ENCODE results near the gene ZSCAN5C.
"Not testable (repeated sequence)": the region's sequence is repeated elsewhere in the genome, so short reads cannot be mapped to it uniquely, and the experiment has no call there.

Gene ZSCAN5C

DNA sequence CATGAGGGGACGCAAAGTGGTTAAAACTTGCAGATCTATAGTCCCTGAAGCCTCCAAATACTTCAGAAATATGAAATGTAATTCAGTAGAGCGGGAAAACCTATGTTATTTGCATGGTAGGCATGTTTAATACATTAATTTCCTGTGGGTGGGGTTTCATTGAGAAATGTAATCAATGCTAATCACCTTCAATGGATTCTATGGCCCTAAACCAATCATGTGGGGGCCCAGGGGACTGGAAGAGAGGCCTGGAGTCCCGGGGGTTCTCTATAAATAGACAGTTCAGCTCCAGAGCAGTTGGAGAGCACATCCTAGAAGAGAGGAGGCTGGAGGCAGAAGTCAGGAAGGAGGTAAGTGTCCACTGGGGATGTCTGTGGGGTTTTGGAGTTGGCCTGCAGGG is at the start of gene ZSCAN5C:
ZSCAN5C (plus strand) TSS at position 301 of the 400 bp plus-strand sequence. CDS start 3,641 bp downstream, outside the sequence.
- no peak for DNase-seq

DNA sequence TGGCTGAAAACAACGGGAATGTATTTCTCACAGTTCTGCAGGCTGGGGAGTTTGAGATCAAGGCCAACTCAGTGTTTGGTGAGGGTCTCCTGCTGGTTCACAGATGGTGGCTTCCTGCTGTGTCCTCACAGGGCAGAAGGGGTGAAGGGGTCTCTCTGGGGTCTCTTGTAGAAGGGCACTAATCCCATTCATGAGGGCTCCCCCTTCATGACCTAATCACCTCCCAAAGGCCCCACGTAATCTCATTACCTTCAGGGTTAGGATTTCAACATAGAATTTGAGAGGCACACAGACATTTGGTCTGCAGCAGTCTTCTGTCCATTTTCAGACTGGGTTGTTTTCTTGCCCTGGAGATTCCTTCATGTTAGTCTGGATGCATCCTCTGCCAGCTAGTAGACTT is 49.4 kb upstream of the ZSCAN5C start:
- DNase-seq = no peak

- DNase-seq = no peak
Observed at GRCh38 chr19:56153507-56153906, 48.6 kb upstream of the ZSCAN5C start.

DNA sequence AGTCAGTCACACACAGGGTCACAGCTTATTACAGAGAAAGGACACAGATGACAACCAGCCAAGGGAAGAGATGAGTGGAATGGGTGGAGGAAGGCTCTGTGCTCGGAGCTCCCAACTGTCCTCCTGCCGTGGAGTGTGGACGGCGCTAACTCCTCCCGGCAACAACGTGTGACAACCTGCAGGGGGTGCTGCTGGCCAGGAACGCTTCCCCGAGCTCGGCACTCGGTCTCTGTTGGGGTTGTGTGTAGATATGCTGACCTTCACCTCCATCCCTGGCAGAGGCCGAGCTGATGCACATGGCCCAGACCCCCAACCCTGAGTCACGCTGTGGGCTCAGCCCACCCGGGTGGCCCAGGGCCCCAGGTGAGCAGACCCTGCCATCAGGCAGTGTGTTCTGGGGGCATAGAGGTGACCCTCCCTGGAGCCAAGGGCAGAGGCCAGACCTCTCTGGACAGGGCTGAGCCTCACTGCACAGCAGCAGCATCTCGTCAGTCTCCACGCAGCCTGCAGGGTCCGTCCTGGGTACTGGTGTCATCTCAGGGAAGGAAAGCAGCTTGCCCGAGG is 46.9 kb upstream of the ZSCAN5C start:
- DNase-seq = no peak

GRCh38 chr19:56156768-56157167 is 45.3 kb upstream of the ZSCAN5C start:
- no peak for DNase-seq

DNA sequence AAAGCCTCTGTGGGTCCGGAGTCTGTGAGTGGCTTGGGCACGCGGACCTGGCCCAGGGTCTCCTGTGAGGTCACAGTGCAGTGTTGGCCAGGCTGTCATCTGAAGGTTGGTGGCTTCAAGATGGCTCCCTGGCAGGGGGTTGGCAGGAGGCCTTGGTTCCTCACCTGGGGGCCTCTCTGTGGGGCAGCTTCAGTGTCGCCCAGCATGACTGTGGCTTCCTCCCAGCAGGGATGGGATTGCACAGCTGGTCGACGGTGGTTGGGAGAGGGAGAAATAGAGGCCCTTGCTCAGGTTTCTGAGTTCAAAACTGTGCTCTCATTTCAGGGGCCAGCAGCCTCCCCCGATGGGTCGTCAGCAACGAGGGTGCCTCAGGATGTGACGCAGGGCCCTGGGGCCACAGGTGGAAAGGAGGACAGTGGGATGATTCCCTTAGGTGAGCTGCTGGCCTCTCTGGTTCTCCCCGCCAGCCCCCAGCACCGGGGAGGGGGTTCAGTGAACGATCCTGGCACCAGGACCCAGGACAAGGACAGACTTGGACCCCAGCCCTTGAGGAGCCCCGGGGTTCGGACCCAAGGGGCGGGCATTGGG is 43.8 kb upstream of the ZSCAN5C start:
- no peak for DNase-seq

GRCh38 chr19:56159009-56159559 is 43.0 kb upstream of the ZSCAN5C start:
- DNase-seq = no peak

GRCh38 chr19:56159622-56160271 is 42.3 kb upstream of the ZSCAN5C start:
- no peak for DNase-seq

- DNase-seq = no peak
Observed at GRCh38 chr19:56161534-56161933, 40.5 kb upstream of the ZSCAN5C start.

- no peak for DNase-seq
Observed at GRCh38 chr19:56162258-56162657, 39.8 kb upstream of the ZSCAN5C start.

- no peak for DNase-seq
Observed at GRCh38 chr19:56163097-56163496, 39.0 kb upstream of the ZSCAN5C start.

DNA sequence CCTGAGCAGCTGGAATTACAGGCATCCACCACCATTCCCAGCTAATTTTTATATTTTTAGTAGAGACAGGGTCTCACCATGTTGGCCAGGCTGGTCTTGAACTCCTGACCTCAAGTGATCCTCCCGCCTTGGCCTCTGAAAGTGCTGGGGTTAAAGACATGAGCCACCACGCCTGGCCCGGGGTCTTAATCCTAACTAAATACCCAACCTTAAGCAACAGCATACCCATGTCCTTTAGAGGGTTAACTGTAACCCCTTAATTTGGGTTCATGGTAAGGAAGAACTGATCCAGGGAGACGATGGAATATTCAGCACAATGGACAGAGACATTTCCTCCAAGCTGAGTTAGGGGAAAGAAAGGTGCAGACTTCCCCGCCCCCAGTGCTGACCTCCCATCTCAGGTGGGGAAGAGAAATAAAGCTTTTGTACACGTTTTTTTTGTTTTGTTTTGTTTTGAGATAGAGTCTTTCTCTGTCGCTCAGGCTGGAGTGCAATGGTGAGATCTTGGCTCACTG is 35.0 kb upstream of the ZSCAN5C start:
- DNase-seq = no peak

DNA sequence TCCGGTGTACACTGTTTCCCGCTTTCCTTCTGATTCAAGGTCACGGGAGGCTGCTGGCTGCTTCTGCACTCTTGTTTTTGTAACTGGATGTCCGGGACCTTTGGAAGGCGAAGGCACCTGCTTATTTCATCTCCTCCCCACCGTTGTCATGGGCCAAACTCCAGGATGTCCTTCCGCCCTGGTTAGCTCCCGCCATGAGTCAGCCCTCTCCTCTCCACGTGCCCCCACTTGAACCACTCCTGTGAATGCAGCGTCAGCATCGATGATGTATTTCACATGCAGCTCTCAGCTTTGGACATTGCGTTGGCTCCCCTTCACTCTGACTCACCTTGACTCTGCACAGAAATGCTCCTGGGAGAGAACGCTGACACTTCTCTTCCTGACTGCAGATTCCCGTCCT is 31.8 kb upstream of the ZSCAN5C start:
- no peak for DNase-seq

DNA sequence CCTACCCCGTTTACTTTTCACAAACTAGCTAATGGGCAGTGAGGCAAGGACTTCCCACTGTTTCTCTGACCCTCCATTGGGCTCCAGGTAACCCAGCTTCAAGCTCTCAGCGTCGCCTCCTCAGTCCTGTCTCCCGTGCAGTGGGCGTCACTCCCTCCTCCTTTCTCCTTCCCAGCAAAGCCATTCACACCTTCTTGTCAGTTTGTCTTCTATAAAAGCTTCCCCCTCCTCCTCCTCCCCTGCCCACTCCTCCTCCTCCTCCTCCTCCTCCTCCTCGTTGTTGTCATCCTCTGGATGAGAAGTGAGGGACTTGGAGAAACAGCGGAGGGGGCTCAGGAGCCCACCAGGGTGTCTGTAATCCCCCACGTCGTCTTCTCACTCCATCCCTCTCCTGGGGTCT is 28.0 kb upstream of the ZSCAN5C start:
- DNase-seq = no peak

DNA sequence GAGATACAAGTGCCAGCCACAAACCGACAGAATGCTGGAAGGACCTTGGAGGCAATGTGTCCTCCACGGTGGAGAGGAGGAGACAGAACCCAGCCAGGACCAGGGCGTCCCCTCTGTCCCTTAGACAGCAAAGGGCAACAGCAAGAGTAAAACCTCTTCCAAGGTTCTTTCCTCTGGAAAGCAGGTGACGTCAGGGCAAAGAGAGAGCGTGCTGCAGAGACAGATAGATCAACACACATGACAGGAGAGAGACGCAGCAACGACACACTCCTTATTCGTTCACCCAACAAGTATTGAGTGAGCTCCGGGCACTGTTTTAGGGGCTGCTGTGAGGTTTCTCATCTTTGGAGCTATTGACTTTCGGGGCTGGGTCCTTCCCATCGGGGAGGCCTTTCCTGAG is 27.5 kb upstream of the ZSCAN5C start:
- DNase-seq = no peak

DNA sequence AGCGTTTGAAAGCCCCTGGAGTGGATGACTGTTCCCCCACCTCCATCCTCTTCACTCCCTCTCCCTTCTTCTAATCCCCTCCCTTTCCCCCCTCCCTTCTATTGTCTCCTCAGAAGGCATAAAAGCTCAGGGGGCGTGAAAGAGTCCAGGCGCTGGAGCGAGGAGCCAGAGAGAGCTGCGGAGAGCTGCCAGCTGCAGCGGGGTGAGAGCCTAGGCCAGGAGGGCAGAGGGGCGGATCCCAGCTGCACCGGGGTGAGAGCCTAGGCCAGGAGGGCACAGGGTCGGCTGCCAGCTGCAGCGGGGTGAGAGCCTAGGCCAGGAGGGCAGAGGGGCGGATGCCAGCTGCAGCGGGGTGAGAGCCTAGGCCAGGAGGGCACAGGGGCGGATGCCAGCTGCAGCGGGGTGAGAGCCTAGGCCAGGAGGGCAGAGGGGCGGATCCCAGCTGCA is 26.2 kb upstream of the ZSCAN5C start, which contains the start of gene GALP:
GALP (plus strand) TSS at position 148 of the 447 bp plus-strand sequence. CDS start 1,101 bp downstream, outside the sequence.
- DNase-seq = not testable (repeated sequence)

- DNase-seq = not testable (repeated sequence)
Observed at GRCh38 chr19:56176310-56176709, 25.8 kb upstream of the ZSCAN5C start.

- DNase-seq = no peak
Observed at GRCh38 chr19:56176881-56177280, 25.2 kb upstream of the ZSCAN5C start.

DNA sequence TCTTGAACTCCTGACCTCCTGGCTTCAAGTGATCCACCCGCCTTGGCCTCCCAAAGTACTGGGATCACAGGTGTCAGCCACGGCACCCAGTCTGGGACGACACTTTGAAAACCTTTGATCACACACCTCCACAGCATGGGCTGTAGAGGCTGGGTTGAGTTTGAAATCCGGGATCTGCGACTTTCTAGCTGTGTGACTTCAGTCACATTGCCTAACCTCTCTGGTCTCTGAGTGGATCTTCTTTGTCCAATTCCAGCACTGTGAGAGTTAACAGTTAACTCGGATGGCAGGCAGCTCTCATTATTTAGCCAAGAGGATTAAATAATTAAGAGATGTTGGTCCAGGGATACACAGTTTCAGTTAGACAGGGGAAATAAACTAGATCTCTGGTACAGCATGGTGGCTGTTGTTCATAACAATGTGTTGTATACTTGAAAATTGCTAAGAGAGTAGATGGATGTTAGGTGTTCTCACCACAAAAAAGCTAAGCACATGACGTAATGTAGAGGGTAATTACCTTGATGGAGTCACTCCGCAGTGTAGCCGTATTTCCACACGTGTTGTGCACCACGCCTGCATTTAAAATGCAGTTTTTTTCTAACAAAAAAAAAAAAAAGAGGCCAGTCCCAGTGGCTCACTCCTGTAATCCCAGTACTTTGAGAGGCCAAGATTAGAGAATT is 24.4 kb upstream of the ZSCAN5C start:
- no peak for DNase-seq

GRCh38 chr19:56189785-56190184 is 12.3 kb upstream of the ZSCAN5C start:
- DNase-seq = no peak

DNA sequence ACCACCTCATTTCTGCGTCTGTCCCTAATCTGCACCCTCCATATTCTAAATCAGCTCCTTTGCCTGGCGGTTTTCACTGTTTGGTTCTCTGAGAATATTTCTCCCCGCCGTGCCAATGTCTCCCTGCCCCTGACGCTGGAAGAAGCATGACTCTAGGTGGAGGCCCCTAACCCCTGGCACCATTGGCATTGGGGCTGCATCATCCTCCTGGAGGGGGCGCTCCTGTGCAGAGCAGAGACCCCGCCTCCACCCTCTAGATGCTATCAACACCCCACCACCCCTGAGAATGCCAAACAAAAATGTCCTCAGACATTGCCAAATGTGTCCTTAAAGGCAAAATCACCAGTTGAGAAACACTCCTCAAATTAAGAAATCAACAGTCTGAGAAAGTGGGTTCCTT is 11.0 kb upstream of the ZSCAN5C start:
- DNase-seq = no peak

GRCh38 chr19:56191711-56192110 is 10.4 kb upstream of the ZSCAN5C start:
- DNase-seq = no peak

DNA sequence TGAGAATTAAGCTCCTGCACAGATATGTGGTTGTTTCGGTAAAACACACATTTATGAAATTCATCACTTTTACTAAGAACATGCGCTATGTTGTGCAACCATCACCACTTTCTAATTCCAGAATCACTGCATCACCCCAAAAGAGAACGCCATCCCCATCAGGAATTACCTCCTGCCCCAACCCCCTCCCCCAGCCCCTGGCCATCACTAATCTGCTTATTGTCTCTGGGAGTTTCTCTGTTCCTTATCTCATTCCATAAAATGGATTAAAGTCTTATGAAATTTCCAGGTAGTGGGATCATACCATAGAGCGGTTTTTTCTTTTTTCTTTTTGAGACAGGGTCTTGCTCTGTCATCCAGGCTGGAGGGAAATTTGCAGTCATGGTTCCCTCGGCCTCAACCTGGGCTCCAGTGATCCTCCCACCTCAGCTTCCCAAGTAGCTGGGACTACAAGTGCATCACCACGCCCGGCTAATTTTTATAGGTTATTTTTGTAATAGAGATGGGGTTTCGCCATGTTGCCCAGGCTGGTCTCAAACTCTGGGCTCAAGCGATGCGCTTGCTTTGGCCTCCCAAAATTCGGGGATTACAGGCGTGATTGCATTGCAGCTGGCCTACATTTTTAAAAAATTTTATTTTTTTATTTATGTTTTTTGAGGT is 8.0 kb upstream of the ZSCAN5C start:
- DNase-seq = no peak
